GM12878 (cell line): Measurements from ENCODE around the gene DUSP18. TPM values are rescaled to one million over a fixed set of nuclear protein-coding genes. Genes with fewer than 3 reads are reported as not detected.
"Not testable (repeated sequence)": the region's sequence is repeated elsewhere in the genome, so short reads cannot be mapped to it uniquely, and the experiment has no call there.

Source experiments
- ATAC-seq: fragments of 200-7000 bp; cut with Tn5 transposase; 3 replicates; pipeline ENCODE4 v1.9.1; 2020; ENCODE audit warnings: mild to moderate bottlenecking, moderate library complexity
- BruUV-seq: library from RNA; stranded (reverse); fragments of 400-500 nt; replicated peaks from 2 replicates; lab custom pipeline; 2021; lab: Mats Ljungman, UMichigan
- CTCF ChIA-PET: fragments of 300-600 bp; sonication (Branson Sonifier 250); formaldehyde crosslinking; extraction: SDS; loops from one replicate; lab custom pipeline; 2021; ENCODE audit warnings: inconsistent platforms; lab: Yijun Ruan, JAX
- POLR2A ChIA-PET: fragments of 350-600 bp; formaldehyde crosslinking; extraction: SDS; loops from one replicate; lab custom pipeline; 2021; ENCODE audit warnings: inconsistent platforms; lab: Charles Lee
- RAD21 ChIA-PET: fragments of 300-600 bp; sonication (Branson Sonifier 250); formaldehyde crosslinking; loops from one replicate; lab custom pipeline; 2023; ENCODE audit warnings: antibody characterized with exemption; ENCODE audit not compliant: unreplicated experiment; lab: Charles Lee
- SMC1A ChIA-PET: fragments of 300-600 bp; sonication (Branson Sonifier 250); formaldehyde crosslinking; loops from one replicate; lab custom pipeline; 2023; ENCODE audit not compliant: unreplicated experiment, uncharacterized antibody; lab: Charles Lee
- DNase-seq: peaks from one replicate; pipeline ENCODE4 v3.0.0-alpha.2; 2011; ENCODE audit warnings: low read depth, low spot score
- FAIRE-seq: peaks from 3 replicates; lab custom pipeline; 2011; peaks lifted over from hg19 to GRCh38; lab: Jason Lieb, UNC
- H2AFZ ChIP-seq: 2 replicates; pipeline ENCODE4 v1.6.0; 2011; ENCODE audit warnings: low read depth, low read length, control low read depth; ENCODE audit not compliant: control insufficient read depth
- H3K27ac ChIP-seq: 2 replicates; pipeline ENCODE4 v1.5.1; 2011; ENCODE audit warnings: control low read depth; ENCODE audit not compliant: control insufficient read depth, insufficient read depth
- H3K27me3 ChIP-seq, 2 experiments: replicated peaks in 1 of 2; 2 replicates each; pipeline versions ENCODE4 v1.6.0 to v1.6.1; 2011; ENCODE audit warnings: low read length in 1 of 2; ENCODE audit not compliant: control insufficient read depth in 2 of 2, insufficient read depth in 2 of 2
- H3K36me3 ChIP-seq, 2 experiments: 2 replicates each; pipeline ENCODE4 v1.5.1; 2011; ENCODE audit warnings: low read length in 1 of 2; ENCODE audit not compliant: control insufficient read depth in 2 of 2, insufficient read depth in 2 of 2
- H3K4me1 ChIP-seq: 2 replicates; pipeline ENCODE4 v1.6.1; 2011; ENCODE audit warnings: mild to moderate bottlenecking, low read length, moderate library complexity, mixed read lengths; ENCODE audit not compliant: control insufficient read depth, insufficient read depth
- H3K4me2 ChIP-seq: 2 replicates; pipeline ENCODE4 v1.6.0; 2011; ENCODE audit warnings: control low read depth; ENCODE audit not compliant: control insufficient read depth, insufficient read depth
- H3K4me3 ChIP-seq: fragments of 200-600 bp; sonication (generic); 2 replicates; pipeline ENCODE4 v1.5.1; 2016
- H3K79me2 ChIP-seq: 2 replicates; pipeline ENCODE4 v1.6.0; 2011; ENCODE audit warnings: low read length; ENCODE audit not compliant: control insufficient read depth, insufficient read depth
- H3K9ac ChIP-seq: 2 replicates; pipeline ENCODE4 v1.8.0; 2011; ENCODE audit warnings: low read length, control low read depth, mixed read lengths; ENCODE audit not compliant: control insufficient read depth, insufficient read depth
- H3K9me3 ChIP-seq: replicated peaks from 3 replicates; pipeline ENCODE4 v1.5.1; 2011; ENCODE audit warnings: mild to moderate bottlenecking, low read length; ENCODE audit not compliant: control insufficient read depth, insufficient read depth
- H4K20me1 ChIP-seq: 2 replicates; pipeline ENCODE4 v1.6.0; 2011; ENCODE audit not compliant: control insufficient read depth, insufficient read depth
- ATF2 ChIP-seq: IDR thresholded peaks from 2 replicates; pipeline ENCODE4 v1.6.1; 2012; ENCODE audit warnings: low read length, inconsistent platforms
- ATF3 ChIP-seq: IDR thresholded peaks from 2 replicates; pipeline ENCODE4 v1.6.1; 2011; ENCODE audit warnings: low read depth, mild to moderate bottlenecking, low read length, moderate library complexity, borderline replicate concordance; ENCODE audit errors: extremely low read depth
- CBX5 ChIP-seq: sonication (generic); IDR thresholded peaks from 2 replicates; pipeline ENCODE4 v1.6.1; 2016; ENCODE audit warnings: low read depth, moderate library complexity, mild to moderate bottlenecking, inconsistent platforms
- FOXK2 ChIP-seq: fragments of 450-650 bp; IDR thresholded peaks from 2 replicates; pipeline ENCODE4 v1.6.1; 2017; ENCODE audit warnings: mild to moderate bottlenecking, moderate library complexity
- IRF3 ChIP-seq: fragments of 450-650 bp; IDR thresholded peaks from 2 replicates; pipeline ENCODE4 v1.6.1; 2014; ENCODE audit warnings: mild to moderate bottlenecking
- JUND ChIP-seq: IDR thresholded peaks from 2 replicates; pipeline ENCODE4 v1.6.1; 2012; ENCODE audit warnings: low read depth, mild to moderate bottlenecking, low read length, improper control_type of control experiment, moderate library complexity
- NKRF ChIP-seq: fragments of 450-650 bp; conservative IDR thresholded peaks from 2 replicates; pipeline ENCODE4 v1.6.1; 2017; ENCODE audit warnings: mild to moderate bottlenecking, moderate library complexity
- WGBS: methylation state at CpG from one replicate; pipeline ENCODE4 v1.1.6; 2016; ENCODE audit warnings: low lambda C conversion rate; ENCODE audit not compliant: insufficient replicate concordance, insufficient coverage; ENCODE audit errors: missing lambda C conversion rate; 5-methylcytosine and 5-hydroxymethylcytosine counted together
- in situ Hi-C: fragments of 300-500 bp; cut with MboI; formaldehyde crosslinking; loops from 9 replicates; pipeline ENCODE4 v1.14.3; 2018; ENCODE audit warnings: mixed read lengths
- intact Hi-C: fragments of 100-400 bp; cut with micrococcal nuclease; formaldehyde crosslinking; loops from one replicate; pipeline ENCODE4 v1.14.2; 2022; ENCODE audit not compliant: unreplicated experiment
- polyA plus RNA-seq, 11 experiments: library from polyadenylated mRNA; depleted of rRNA in 4 of 11; unstranded in 6 of 11; stranded (reverse) in 5 of 11; fragments of >200 nt; fragmentation: Nextera tagmentation in 4 of 11; fragmentation: Illumina TruSeq in 1 of 11; extraction: Ambion mirVana in 4 of 11; extraction: Trizol in 1 of 11; gene quantifications; 1 replicate in 1 of 11; 2 replicates in 10 of 11; pipeline versions ENCODE4 v1.2.1 to v1.2.3, GENCODE V29; 2011 to 2016; ENCODE audit warnings: inconsistent platforms in 2 of 11, missing spikeins in 2 of 11, low read depth in 1 of 11
- total RNA-seq, 4 experiments: library from RNA; depleted of rRNA in 3 of 4; stranded (reverse); fragments of >200 nt in 3 of 4; fragmentation: Illumina TruSeq in 1 of 4; extraction: Trizol in 1 of 4; gene quantifications; 2 replicates each; pipeline versions ENCODE4 v1.2.1 to v1.2.3, GENCODE V29; 2013 to 2021

The DUSP18 gene
- total and polyA plus RNA-seq, 10 of the 15 experiments (the other 5 are each of a cell fraction or from before 2014, with no cell fraction given): 1.9 to 11.9 (median 7.7) TPM

GRCh38 chr22:30631469-30631868 lies 36.2 kb downstream of the DUSP18 start:
- SMC1A ChIA-PET, H2AFZ ChIP-seq, FAIRE-seq, RAD21 ChIA-PET, H4K20me1 ChIP-seq, H3K9ac ChIP-seq, H3K36me3 ChIP-seq, H3K4me3 ChIP-seq, POLR2A ChIA-PET, H3K4me1 ChIP-seq, H3K79me2 ChIP-seq, DNase-seq, H3K27me3 ChIP-seq, BruUV-seq, CTCF ChIA-PET, H3K27ac ChIP-seq, ATAC-seq, H3K4me2 ChIP-seq, H3K9me3 ChIP-seq: not testable (repeated sequence)
- intact Hi-C loops (loop anchor here (10.0 kb wide), 1 partner anchor 453 kb away; the partner anchor contains the start of gene SMTN), in situ Hi-C loops (loop anchor here (5.0 to 25.0 kb wide), 2 partner anchors 126 to 281 kb away; no protein-coding TSS in a partner anchor)
- 40% methylated on average over 3 of the region's 31 CpGs for WGBS

- TF ChIP-seq ATF2 (no peak), FOXK2 (no peak), IRF3 (no peak), CBX5 (no peak), NKRF (no peak), ATF3 (no peak), JUND (no peak)
- 22% methylated on average over 4 of the region's 4 CpGs for WGBS
- CTCF ChIA-PET: interaction anchor here (0.6 to 1.4 kb wide), 3 partner anchors 9 to 862 kb away, joined by 3 read pairs; partner anchors contain the start of genes UQCR10 and ZMAT5
Measured at GRCh38 chr22:30628491-30628890, 39.2 kb downstream of the DUSP18 start.

More at GRCh38 chr22:30628491-30628890, 39.2 kb downstream of the DUSP18 start:
- Histone ChIP-seq H3K9me3 (no peaks in the 10 kb centered on the region), H3K79me2 (no peaks in the 10 kb centered on the region), H2AFZ (no peak overlapping the region), H3K27me3 (no peaks in the 10 kb centered on the region), H3K9ac (no peak overlapping the region), H3K36me3 (no peaks in the 10 kb centered on the region), H3K27ac (no peak overlapping the region), H3K4me2 (no peak overlapping the region), H4K20me1 (no peaks in the 10 kb centered on the region), H3K4me3 (no peak overlapping the region), H3K4me1 (no peaks in the 10 kb centered on the region)
- ATAC-seq (no peak), FAIRE-seq (no peak), DNase-seq (no peak)
- ChIA-PET RAD21 (no interaction called here), POLR2A (interaction anchor here (0.5 kb wide), 1 partner anchor 180 kb away, joined by 3 read pairs; no protein-coding TSS in a partner anchor), SMC1A (no interaction called here)
- no TSS peak for BruUV-seq
- intact Hi-C loops: no loop called here
- in situ Hi-C loops: loop anchor here (25.0 kb wide), 1 partner anchor 284 kb away; no protein-coding TSS in a partner anchor
